Measurements from ENCODE around the gene SPOCK3. TPM values are rescaled to one million over a fixed set of nuclear protein-coding genes. Genes with fewer than 3 reads are reported as not detected.

The SPOCK3 gene
- total RNA-seq, 1 experiment from 2014 or later, result 1.4 TPM

DNA sequence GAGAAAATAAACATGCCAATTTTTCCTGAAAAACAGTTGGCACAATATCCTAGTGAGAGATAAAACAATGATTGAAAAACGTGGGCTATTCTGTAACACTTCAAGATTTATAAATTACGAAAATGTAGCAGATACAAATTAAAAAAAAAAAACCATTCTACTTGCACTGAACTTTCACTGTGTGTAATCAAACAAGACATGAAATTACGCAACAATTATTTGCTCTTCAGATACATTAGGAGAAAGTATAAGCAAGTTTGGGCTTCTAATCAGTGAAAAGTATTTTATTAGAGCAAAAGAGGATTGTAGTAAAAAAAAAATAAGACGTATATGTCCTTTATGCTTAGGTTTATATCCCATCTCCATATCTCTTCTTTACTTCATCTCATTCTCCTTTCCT, 320.4 kb downstream of the SPOCK3 start:
- in situ Hi-C loops (cut with HindIII; ENCODE audit: low pct_unique_long_range_greater_than_20kb, low sequenced_read_pairs), result no loop called here
- no TSS peak for BruUV-seq (replicated peaks)
- ChIA-PET POLR2A (no interaction called here), CTCF (no interaction called here)
- TF ChIP-seq TCF7L2 (IDR thresholded peaks at IDR 0.05; ENCODE audit: low read depth, low read length) (no peak), SIN3A (IDR thresholded peaks at IDR 0.05; ENCODE audit: borderline replicate concordance, insufficient read depth, low read depth, low read length) (no peak), POLR2AphosphoS5 (IDR thresholded peaks at IDR 0.05; ENCODE audit: low read depth, low read length) (no peak)
- TF ChIP-seq, protein P1, sequence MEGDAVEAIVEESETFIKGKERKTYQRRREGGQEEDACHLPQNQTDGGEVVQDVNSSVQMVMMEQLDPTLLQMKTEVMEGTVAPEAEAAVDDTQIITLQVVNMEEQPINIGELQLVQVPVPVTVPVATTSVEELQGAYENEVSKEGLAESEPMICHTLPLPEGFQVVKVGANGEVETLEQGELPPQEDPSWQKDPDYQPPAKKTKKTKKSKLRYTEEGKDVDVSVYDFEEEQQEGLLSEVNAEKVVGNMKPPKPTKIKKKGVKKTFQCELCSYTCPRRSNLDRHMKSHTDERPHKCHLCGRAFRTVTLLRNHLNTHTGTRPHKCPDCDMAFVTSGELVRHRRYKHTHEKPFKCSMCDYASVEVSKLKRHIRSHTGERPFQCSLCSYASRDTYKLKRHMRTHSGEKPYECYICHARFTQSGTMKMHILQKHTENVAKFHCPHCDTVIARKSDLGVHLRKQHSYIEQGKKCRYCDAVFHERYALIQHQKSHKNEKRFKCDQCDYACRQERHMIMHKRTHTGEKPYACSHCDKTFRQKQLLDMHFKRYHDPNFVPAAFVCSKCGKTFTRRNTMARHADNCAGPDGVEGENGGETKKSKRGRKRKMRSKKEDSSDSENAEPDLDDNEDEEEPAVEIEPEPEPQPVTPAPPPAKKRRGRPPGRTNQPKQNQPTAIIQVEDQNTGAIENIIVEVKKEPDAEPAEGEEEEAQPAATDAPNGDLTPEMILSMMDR (IDR thresholded peaks at IDR 0.05), result no peak
- TF ChIP-seq, protein P2, sequence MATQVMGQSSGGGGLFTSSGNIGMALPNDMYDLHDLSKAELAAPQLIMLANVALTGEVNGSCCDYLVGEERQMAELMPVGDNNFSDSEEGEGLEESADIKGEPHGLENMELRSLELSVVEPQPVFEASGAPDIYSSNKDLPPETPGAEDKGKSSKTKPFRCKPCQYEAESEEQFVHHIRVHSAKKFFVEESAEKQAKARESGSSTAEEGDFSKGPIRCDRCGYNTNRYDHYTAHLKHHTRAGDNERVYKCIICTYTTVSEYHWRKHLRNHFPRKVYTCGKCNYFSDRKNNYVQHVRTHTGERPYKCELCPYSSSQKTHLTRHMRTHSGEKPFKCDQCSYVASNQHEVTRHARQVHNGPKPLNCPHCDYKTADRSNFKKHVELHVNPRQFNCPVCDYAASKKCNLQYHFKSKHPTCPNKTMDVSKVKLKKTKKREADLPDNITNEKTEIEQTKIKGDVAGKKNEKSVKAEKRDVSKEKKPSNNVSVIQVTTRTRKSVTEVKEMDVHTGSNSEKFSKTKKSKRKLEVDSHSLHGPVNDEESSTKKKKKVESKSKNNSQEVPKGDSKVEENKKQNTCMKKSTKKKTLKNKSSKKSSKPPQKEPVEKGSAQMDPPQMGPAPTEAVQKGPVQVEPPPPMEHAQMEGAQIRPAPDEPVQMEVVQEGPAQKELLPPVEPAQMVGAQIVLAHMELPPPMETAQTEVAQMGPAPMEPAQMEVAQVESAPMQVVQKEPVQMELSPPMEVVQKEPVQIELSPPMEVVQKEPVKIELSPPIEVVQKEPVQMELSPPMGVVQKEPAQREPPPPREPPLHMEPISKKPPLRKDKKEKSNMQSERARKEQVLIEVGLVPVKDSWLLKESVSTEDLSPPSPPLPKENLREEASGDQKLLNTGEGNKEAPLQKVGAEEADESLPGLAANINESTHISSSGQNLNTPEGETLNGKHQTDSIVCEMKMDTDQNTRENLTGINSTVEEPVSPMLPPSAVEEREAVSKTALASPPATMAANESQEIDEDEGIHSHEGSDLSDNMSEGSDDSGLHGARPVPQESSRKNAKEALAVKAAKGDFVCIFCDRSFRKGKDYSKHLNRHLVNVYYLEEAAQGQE (IDR thresholded peaks at IDR 0.05; ENCODE audit: insufficient read depth in 1 of 2, low read depth in 2 of 2, low read length in 1 of 2), result no peak
- Histone ChIP-seq H3K27me3 (ENCODE audit: control insufficient read depth, insufficient read depth, low read length) (no peaks in the 10 kb centered on the region), H3K9me3 (ENCODE audit: control insufficient read depth, insufficient read depth, low read depth, low read length) (no peaks in the 10 kb centered on the region), H3K36me3 (ENCODE audit: control insufficient read depth, insufficient read depth, low read length) (no peaks in the 10 kb centered on the region), H3K27ac (ENCODE audit: low read length) (no peak overlapping the region), H3K4me1 (ENCODE audit: control insufficient read depth, insufficient read depth, low read length) (no peaks in the 10 kb centered on the region), H3K4me3 (ENCODE audit: low read depth in 2 of 2, low read length in 2 of 2) (no peak overlapping the region)
- DNase-seq (ENCODE audit: low read depth, low spot score) (no peak), ATAC-seq (no peak)
- intact Hi-C loops (cut with micrococcal nuclease; ENCODE audit: unreplicated experiment), result no loop called here

DNA sequence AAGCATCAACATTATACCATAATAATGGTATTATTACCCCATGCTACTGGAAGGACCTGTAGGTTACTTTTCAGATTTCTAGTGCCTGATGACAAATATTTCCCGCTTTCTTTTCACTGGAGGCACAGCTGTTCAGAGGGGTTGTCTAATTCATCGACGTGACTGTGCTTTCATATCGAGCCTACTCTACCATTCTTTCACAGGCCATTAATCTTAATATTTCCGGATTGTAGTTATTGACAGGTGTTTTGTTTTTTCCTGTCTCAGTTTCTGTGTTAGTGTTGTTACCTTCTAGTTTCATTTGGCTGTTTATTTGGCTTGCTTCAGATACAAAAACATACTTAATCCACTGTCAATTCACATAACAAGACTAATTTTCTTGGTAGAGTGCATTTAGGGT, 330.9 kb downstream of the SPOCK3 start:
- no peaks in the 10 kb centered on the region for H3K36me3 ChIP-seq (ENCODE audit: control insufficient read depth, insufficient read depth, low read length)
- intact Hi-C loops (cut with micrococcal nuclease; ENCODE audit: unreplicated experiment), result no loop called here
- BruUV-seq (replicated peaks), result no TSS peak
- ChIA-PET CTCF (no interaction called here), POLR2A (no interaction called here)
- DNase-seq (ENCODE audit: low read depth, low spot score), result no peak
- no peaks in the 10 kb centered on the region for H3K4me1 ChIP-seq (ENCODE audit: control insufficient read depth, insufficient read depth, low read length)
- TF ChIP-seq, protein P1 (IDR thresholded peaks at IDR 0.05), result no peak
- TF ChIP-seq TCF7L2 (IDR thresholded peaks at IDR 0.05; ENCODE audit: low read depth, low read length), result no peak
- no peak for TF ChIP-seq POLR2AphosphoS5 (IDR thresholded peaks at IDR 0.05; ENCODE audit: low read depth, low read length)
- TF ChIP-seq SIN3A (IDR thresholded peaks at IDR 0.05; ENCODE audit: borderline replicate concordance, insufficient read depth, low read depth, low read length), result no peak
- TF ChIP-seq, protein P2 (IDR thresholded peaks at IDR 0.05; ENCODE audit: insufficient read depth in 1 of 2, low read depth in 2 of 2, low read length in 1 of 2), result no peak
- in situ Hi-C loops (cut with HindIII; ENCODE audit: low pct_unique_long_range_greater_than_20kb, low sequenced_read_pairs), result no loop called here
- ATAC-seq, result no peak
- no peak overlapping the region for H3K4me3 ChIP-seq (ENCODE audit: low read depth in 2 of 2, low read length in 2 of 2)
- H3K27ac ChIP-seq (ENCODE audit: low read length), result no peak overlapping the region
- H3K9me3 ChIP-seq (ENCODE audit: control insufficient read depth, insufficient read depth, low read depth, low read length), result no peaks in the 10 kb centered on the region
- H3K27me3 ChIP-seq (ENCODE audit: control insufficient read depth, insufficient read depth, low read length), result no peaks in the 10 kb centered on the region

All from Panc1 (cell line).